Measurements from ENCODE around the gene C16orf46. TPM values are rescaled to one million over a fixed set of nuclear protein-coding genes. Genes with fewer than 3 reads are reported as not detected.

C16orf46 gene
- total and polyA plus RNA-seq, 4 donors = 0.08 to 1.4 (median 0.45) TPM

DNA sequence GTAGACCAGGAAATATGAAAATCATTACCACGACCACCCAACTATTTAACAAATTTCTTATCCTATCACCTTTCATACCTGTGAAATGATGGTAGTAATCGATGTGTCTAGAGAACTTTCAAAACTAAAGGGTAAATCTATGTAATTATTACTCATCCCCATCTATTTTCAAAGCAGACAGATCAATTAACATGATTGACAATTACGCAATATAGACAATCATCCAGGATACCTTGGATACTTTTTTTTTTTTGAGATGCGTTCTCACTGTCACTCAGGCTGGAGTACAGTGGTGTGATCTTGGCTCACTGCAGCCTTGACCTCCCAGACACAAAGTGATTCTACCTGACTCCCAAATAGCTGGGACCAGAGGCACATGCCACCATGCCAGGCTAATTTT, 4.0 kb upstream of the C16orf46 start (continued):
- TF ChIP-seq FOXA2 (IDR thresholded peaks at IDR 0.05) (no peak), HNF4G (IDR thresholded peaks at IDR 0.05) (no peak), EGR1 (IDR thresholded peaks at IDR 0.05; ENCODE audit: low read depth in 2 of 2) (no peak)

GRCh38 chr16:81080233-81080632, 3.2 kb upstream of the C16orf46 start:
- 92% methylated on average over 1 of the region's 1 CpG for WGBS
- H3K9ac ChIP-seq (ENCODE audit: low read depth in 1 of 2, low read length in 2 of 2) = no peak overlapping the region
- no peak for DNase-seq (ENCODE audit: low spot score)

More at GRCh38 chr16:81080233-81080632, 3.2 kb upstream of the C16orf46 start:
- Histone ChIP-seq H3K36me3 (ENCODE audit: control insufficient read depth in 4 of 4, insufficient read depth in 3 of 4, low read depth in 1 of 4, low read length in 3 of 4) (peaks cover 0 to 3% (median 2%) of the 10 kb centered on the region in 4 donors), H3K27ac (ENCODE audit: low read depth in 1 of 2, low read length in 2 of 2) (no peak overlapping the region), H3K27me3 (ENCODE audit: control insufficient read depth in 4 of 4, insufficient read depth in 4 of 4, low read length in 3 of 4) (no peaks in the 10 kb centered on the region), H3K9me3 (ENCODE audit: control insufficient read depth in 4 of 4, low read length in 3 of 4) (no peaks in the 10 kb centered on the region), H3K4me3 (ENCODE audit: low read depth in 1 of 3, low read length in 3 of 3) (no peak overlapping the region), H3K4me1 (ENCODE audit: control insufficient read depth in 4 of 4, insufficient read depth in 4 of 4, low read length in 3 of 4) (peaks cover 2 to 9% (median 5%) of the 10 kb centered on the region in 4 donors)
- TF ChIP-seq MAX (IDR thresholded peaks at IDR 0.05) = no peak
- no peak for TF ChIP-seq FOXA2 (IDR thresholded peaks at IDR 0.05)
- no peak for TF ChIP-seq CTCF (IDR thresholded peaks at IDR 0.05; ENCODE audit: low read depth, low read length, missing input control)
- no peak for TF ChIP-seq EGR1 (IDR thresholded peaks at IDR 0.05; ENCODE audit: low read depth in 2 of 2)
- no peak for TF ChIP-seq ATF3 (IDR thresholded peaks at IDR 0.05)
- no peak for TF ChIP-seq NR2F2 (IDR thresholded peaks at IDR 0.05)
- TF ChIP-seq, protein P1, sequence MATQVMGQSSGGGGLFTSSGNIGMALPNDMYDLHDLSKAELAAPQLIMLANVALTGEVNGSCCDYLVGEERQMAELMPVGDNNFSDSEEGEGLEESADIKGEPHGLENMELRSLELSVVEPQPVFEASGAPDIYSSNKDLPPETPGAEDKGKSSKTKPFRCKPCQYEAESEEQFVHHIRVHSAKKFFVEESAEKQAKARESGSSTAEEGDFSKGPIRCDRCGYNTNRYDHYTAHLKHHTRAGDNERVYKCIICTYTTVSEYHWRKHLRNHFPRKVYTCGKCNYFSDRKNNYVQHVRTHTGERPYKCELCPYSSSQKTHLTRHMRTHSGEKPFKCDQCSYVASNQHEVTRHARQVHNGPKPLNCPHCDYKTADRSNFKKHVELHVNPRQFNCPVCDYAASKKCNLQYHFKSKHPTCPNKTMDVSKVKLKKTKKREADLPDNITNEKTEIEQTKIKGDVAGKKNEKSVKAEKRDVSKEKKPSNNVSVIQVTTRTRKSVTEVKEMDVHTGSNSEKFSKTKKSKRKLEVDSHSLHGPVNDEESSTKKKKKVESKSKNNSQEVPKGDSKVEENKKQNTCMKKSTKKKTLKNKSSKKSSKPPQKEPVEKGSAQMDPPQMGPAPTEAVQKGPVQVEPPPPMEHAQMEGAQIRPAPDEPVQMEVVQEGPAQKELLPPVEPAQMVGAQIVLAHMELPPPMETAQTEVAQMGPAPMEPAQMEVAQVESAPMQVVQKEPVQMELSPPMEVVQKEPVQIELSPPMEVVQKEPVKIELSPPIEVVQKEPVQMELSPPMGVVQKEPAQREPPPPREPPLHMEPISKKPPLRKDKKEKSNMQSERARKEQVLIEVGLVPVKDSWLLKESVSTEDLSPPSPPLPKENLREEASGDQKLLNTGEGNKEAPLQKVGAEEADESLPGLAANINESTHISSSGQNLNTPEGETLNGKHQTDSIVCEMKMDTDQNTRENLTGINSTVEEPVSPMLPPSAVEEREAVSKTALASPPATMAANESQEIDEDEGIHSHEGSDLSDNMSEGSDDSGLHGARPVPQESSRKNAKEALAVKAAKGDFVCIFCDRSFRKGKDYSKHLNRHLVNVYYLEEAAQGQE (IDR thresholded peaks at IDR 0.05) = no peak
- no peak for TF ChIP-seq GABPA (IDR thresholded peaks at IDR 0.05 in 1 of 2, conservative IDR thresholded peaks at IDR 0.05 in 1 of 2)
- TF ChIP-seq RAD21 (IDR thresholded peaks at IDR 0.05) = no peak
- TF ChIP-seq HNF4G (IDR thresholded peaks at IDR 0.05) = no peak
- no peak for TF ChIP-seq SP1 (IDR thresholded peaks at IDR 0.05)
- no peak for TF ChIP-seq YY1 (IDR thresholded peaks at IDR 0.05)

Data from liver (tissue), 9 donors.